HL-60/S4 treated with phorbol 12-myristate 13-acetate at 8.2 ng/mL for 4 days and 3 days (cell line): Measurements from ENCODE around the gene OSR1.

Experiments used
- in situ Hi-C: fragments of 300-500 bp; cut with MboI; formaldehyde crosslinking; loops from 2 replicates; pipeline ENCODE4 v1.15.0; 2022; ENCODE audit warnings: low sequenced_read_pairs

The OSR1 gene

GRCh38 chr2:19360266-19360965 is 2.0 kb upstream of the OSR1 start:
- in situ Hi-C loops = loop anchor here (25.0 kb wide), 1 partner anchor 502 kb away; no protein-coding TSS in a partner anchor

- in situ Hi-C loops = loop anchor here (25.0 kb wide), 1 partner anchor 503 kb away; no protein-coding TSS in a partner anchor
These were observed 1.0 kb upstream of the OSR1 start for GRCh38 chr2:19359456-19359855.

- in situ Hi-C loops = loop anchor here (25.0 kb wide), 1 partner anchor 503 kb away; no protein-coding TSS in a partner anchor
These were observed 566 bp upstream of the OSR1 start for GRCh38 chr2:19359021-19359357.

- in situ Hi-C loops = loop anchor here (25.0 kb wide), 1 partner anchor 505 kb away; no protein-coding TSS in a partner anchor
These were observed 801 bp downstream of the OSR1 start for GRCh38 chr2:19357402-19358241.

GRCh38 chr2:19356545-19357401 is 1.6 kb downstream of the OSR1 start:
- in situ Hi-C loops = loop anchor here (25.0 kb wide), 1 partner anchor 506 kb away; no protein-coding TSS in a partner anchor

GRCh38 chr2:19355931-19356544 is 2.4 kb downstream of the OSR1 start:
- in situ Hi-C loops = loop anchor here (25.0 kb wide), 1 partner anchor 506 kb away; no protein-coding TSS in a partner anchor

- in situ Hi-C loops = loop anchor here (25.0 kb wide), 1 partner anchor 507 kb away; no protein-coding TSS in a partner anchor
These were observed 3.0 kb downstream of the OSR1 start for GRCh38 chr2:19355416-19355821.

GRCh38 chr2:19355014-19355405 is 3.4 kb downstream of the OSR1 start:
- in situ Hi-C loops = loop anchor here (25.0 kb wide), 1 partner anchor 507 kb away; no protein-coding TSS in a partner anchor

GRCh38 chr2:19353721-19354050 is 4.7 kb downstream of the OSR1 start:
- in situ Hi-C loops = loop anchor here (25.0 kb wide), 1 partner anchor 509 kb away; no protein-coding TSS in a partner anchor

- in situ Hi-C loops = loop anchor here (25.0 kb wide), 1 partner anchor 509 kb away; no protein-coding TSS in a partner anchor
These were observed 5.3 kb downstream of the OSR1 start for GRCh38 chr2:19352946-19353720.

- in situ Hi-C loops = loop anchor here (25.0 kb wide), 1 partner anchor 510 kb away; no protein-coding TSS in a partner anchor
These were observed 6.3 kb downstream of the OSR1 start for GRCh38 chr2:19351899-19352697.

- in situ Hi-C loops = loop anchor here (25.0 kb wide), 1 partner anchor 511 kb away; no protein-coding TSS in a partner anchor
These were observed 6.9 kb downstream of the OSR1 start for GRCh38 chr2:19351499-19351898.

GRCh38 chr2:19350678-19351401 is 7.6 kb downstream of the OSR1 start:
- in situ Hi-C loops = loop anchor here (25.0 kb wide), 1 partner anchor 511 kb away; no protein-coding TSS in a partner anchor

GRCh38 chr2:19349911-19350677 is 8.3 kb downstream of the OSR1 start:
- in situ Hi-C loops = loop anchor here (25.0 kb wide), 1 partner anchor 512 kb away; no protein-coding TSS in a partner anchor

- in situ Hi-C loops = no loop called here
These were observed 9.7 kb downstream of the OSR1 start for GRCh38 chr2:19348692-19349091.

GRCh38 chr2:19347619-19348562 is 10.5 kb downstream of the OSR1 start:
- in situ Hi-C loops = no loop called here
